SU-DHL-6 (cell line): Measurements from ENCODE around the gene ARL5A.

ENCODE experiments used
- EZH2phosphoT487 ChIP-seq: fragments of 200-600 bp; sonication (generic), shearing (Covaris generic); conservative IDR thresholded peaks from 2 replicates; pipeline ENCODE4 v1.6.1; 2018; ENCODE audit warnings: mild to moderate bottlenecking, antibody characterized with exemption, low read length, moderate library complexity, mixed read lengths
- TF ChIP-seq, protein P1 (sequence below): fragments of 200-600 bp; sonication (generic); IDR thresholded peaks from one replicate; pipeline ENCODE4 v1.5.1; 2017; ENCODE audit warnings: antibody characterized with exemption, mild to moderate bottlenecking, low read length, moderate library complexity; ENCODE audit not compliant: insufficient read depth, poor library complexity, severe bottlenecking

DNA sequence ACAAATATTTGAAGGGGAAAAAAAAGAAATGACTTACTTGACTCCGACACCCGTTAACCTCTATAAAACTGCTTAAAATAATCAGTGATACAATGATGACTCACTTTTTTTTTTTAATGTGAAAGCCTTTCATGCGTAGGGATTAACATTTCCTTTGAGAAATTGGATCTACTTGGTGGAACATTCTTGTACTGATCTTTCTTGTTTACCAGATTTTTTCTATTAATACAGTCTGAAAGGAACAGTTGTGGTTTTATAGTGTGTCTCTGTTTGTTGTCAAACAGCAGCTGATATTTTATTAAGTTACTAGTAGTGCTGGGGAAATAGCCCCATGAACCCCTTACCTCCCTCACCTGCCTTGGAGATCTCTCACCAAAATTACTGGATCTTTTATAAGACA is 53.7 kb downstream of the ARL5A start:
- TF ChIP-seq, protein P1, sequence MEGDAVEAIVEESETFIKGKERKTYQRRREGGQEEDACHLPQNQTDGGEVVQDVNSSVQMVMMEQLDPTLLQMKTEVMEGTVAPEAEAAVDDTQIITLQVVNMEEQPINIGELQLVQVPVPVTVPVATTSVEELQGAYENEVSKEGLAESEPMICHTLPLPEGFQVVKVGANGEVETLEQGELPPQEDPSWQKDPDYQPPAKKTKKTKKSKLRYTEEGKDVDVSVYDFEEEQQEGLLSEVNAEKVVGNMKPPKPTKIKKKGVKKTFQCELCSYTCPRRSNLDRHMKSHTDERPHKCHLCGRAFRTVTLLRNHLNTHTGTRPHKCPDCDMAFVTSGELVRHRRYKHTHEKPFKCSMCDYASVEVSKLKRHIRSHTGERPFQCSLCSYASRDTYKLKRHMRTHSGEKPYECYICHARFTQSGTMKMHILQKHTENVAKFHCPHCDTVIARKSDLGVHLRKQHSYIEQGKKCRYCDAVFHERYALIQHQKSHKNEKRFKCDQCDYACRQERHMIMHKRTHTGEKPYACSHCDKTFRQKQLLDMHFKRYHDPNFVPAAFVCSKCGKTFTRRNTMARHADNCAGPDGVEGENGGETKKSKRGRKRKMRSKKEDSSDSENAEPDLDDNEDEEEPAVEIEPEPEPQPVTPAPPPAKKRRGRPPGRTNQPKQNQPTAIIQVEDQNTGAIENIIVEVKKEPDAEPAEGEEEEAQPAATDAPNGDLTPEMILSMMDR: no peak
- TF ChIP-seq EZH2phosphoT487: no peak
